Stimulated activated CD8-positive, alpha-beta memory T cell treated with anti-CD3 and anti-CD28 coated beads, Interleukin-12 subunit alpha, Interleukin-12 subunit beta, amount 100 ng/mL, for 24 hours (primary cell): ENCODE measurements around the gene MSH3.

ENCODE experiments used
- DNase-seq: peaks from one replicate; pipeline ENCODE4 v3.0.0-alpha.2; 2020; ENCODE audit errors: extremely low read depth

MSH3 gene

DNA sequence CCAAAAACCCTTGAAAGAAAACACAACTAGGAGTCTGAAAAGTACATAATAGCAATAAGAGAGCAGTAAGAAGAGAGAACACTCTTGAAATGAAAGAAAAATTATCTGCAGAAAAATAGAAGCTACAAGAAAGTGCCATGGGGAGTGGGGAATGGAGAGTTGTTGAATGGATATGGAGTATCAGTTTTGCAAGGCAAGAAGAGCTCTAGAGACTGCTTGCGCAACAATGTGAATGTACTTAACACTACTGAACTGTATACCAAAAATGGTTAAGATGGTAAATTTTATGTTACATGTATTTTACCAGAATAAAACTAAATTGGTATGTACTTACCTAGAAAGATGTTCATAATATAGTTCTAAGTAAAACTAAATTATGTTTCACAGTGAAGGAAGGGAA lies 251.0 kb downstream of the MSH3 start:
- no peak for DNase-seq

DNA sequence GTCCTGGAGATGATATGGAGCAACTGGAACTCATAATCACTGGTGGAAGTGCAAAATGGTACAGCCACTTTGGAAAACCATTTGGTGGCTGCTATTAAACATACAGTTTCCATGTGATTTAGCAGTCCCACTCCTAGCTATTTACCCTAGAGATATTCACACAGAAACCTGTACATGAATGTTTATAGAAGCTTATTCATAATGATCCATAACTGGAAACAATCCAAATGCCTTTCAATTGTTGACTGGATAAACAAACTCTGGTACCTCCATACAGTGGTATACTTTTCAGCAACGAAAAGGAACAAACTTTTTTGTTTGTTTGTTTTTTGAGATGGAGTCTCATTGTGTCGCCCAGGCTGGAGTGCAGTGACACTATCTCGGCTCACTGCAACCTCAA lies 258.0 kb downstream of the MSH3 start:
- DNase-seq: no peak

DNA sequence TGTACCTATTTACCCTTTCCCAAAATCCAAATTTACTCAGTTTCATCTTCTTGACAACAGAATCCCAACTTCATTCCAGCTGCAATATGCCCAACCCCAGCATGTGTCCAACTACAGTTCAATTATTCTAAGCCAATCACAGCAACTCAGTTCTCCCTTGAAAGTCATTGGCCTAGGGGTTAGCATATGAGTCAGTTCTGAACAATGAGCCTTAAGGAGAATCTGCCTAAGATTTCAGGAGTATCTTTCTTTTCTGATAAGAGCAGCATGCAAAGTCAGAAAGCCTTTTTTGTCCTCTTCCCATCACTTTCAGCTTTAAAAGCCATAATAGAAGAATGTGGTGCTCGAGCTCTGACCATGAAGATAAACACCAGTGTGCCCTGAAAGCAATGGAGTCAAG lies 261.3 kb downstream of the MSH3 start:
- DNase-seq: no peak

DNA sequence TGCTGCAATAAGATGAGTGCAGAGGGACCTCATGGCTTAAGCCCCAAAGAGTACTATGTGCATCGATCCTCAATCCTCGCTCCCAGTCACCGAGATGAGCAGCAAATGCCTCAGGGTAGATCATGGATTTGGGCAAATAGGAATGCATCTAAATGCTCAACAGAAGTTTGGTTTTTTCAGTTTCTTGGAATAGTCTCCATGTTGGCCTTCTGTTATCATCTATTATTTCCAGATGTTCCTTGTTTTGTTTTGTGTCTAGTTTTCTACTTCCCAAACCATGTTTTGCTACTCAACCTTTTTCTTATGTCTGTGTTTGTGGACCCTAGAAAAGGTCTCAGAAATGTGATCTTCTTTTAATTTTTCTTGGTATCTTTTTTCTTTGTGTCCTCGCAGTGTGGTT lies 262.2 kb downstream of the MSH3 start:
- DNase-seq: no peak

DNA sequence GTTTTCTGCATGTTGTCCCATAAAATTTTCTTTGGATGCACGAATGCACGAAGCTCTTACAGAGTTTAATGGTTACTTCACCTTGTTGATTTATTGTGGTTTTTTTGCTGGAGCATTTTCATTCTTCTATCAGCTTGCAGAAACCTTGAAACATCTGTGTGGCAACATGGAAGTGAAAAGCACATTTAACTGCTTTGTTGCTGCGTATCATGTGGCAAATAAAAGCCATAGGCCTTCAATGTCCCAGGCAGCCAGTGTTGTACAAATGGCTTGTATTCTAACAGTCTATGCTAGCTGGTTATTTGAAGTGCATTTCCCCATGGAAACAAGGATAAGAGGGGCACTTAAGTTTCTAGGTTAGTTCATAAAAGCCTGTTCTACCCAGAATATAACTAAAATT lies 263.2 kb downstream of the MSH3 start:
- DNase-seq: no peak

DNA sequence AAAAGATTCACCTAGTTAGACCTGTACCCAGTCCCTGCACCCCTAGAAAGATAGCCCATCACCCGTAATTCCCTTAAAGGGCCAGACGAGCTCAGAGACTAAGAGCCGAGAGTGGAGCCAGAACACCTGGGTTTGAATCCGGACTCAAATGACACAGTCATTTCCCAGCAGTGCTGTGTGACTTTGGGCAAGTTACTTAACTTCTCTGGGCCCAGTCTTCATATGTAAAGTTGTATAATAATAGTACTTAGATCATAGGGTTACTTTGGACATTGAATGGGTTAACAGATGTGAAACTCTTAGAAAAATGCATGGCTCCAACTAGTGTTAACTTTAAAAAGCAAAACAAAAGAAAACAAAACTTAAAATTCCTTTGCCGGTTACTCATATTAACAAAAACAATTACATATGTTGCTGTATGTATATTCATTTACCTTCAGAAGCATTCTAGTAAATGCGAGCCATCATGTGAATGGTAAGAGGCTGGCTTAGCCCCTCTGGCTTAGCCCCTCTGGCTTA lies 265.3 kb downstream of the MSH3 start:
- no peak for DNase-seq

DNA sequence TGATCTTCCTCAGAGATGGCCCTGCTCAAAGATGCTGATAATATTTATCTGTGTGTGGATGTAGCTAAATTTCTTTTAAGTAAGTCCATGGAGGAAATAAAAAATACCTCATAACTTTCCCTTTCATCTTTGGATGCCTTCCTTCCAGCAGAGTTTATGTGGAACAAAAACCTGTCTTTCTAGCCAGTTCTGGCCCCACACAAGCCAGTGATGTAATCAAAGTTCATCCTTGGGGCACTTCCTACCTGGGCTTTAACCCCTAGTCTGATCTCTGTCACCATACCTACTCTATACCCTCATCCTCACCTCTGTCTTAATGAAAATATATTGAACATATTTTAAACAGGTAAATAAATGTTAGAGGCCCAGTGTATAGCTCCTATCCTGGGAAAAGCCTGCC lies 265.9 kb downstream of the MSH3 start:
- no peak for DNase-seq

DNA sequence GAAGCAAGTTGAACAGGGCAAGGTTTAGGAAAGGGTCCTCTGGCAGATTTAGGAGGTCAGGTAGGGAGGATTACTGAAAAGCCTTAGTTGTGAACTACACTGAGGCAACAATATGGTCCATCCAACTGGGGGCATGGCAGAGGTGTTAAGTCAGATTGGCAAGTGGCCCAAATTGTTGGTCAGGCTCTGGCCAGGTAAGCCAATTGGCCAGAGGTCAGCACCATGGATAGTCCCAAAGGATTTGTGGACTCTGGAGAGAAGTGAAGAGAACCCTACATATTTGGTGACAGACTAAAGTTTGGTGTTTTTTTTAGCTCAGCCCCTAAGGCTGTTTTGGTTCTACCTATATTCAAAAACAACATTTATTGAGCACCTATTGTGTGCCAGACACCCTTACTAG lies 266.6 kb downstream of the MSH3 start:
- no peak for DNase-seq

DNA sequence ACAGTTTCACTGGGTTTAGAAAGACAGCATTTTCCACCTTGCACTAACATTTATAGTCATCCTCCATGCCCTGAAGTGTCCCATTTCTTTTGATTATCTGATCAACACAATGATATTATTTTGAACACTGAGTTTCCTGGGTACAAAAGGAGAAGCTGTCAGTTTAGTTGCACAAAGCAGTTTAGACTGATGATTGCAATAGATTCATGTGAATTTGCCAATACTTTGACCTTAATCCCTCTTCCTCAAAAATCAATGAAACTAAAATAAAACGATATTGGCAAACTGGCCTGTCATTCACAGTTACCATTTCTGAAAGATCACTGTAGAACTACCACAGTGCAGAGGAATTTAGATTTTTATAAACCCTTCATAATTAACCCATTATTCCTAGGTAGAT lies 271.5 kb downstream of the MSH3 start:
- DNase-seq: no peak
